K562 (cell line): Measurements from ENCODE around the gene BID. TPM values are rescaled to one million over a fixed set of nuclear protein-coding genes. Genes with fewer than 3 reads are reported as not detected.

ENCODE experiments used
- COPS2 ChIP-seq: fragments of 450-650 bp; conservative IDR thresholded peaks from 2 replicates; pipeline ENCODE4 v1.6.1; 2016; ENCODE audit warnings: mild to moderate bottlenecking, moderate library complexity
- ERF ChIP-seq: fragments of 450-650 bp; formaldehyde crosslinking; IDR thresholded peaks from 2 replicates; pipeline ENCODE4 v1.4.0; 2020; ENCODE audit warnings: mild to moderate bottlenecking, mixed read lengths
- FOXJ2 ChIP-seq: fragments of 200-800 bp; sonication (Bioruptor generic); IDR thresholded peaks from 2 replicates; pipeline ENCODE4 v1.6.1; 2016; ENCODE audit warnings: missing genetic modification characterization, missing compliant biosample characterization
- GATAD2B ChIP-seq: fragments of 450-650 bp; IDR thresholded peaks from 2 replicates; pipeline ENCODE4 v1.6.1; 2017; ENCODE audit warnings: mild to moderate bottlenecking, borderline replicate concordance
- MAFG ChIP-seq: fragments of 450-650 bp; conservative IDR thresholded peaks from 2 replicates; pipeline ENCODE4 v1.6.1; 2016; ENCODE audit warnings: missing genetic modification characterization, missing compliant biosample characterization
- MCM2 ChIP-seq: fragments of 450-650 bp; IDR thresholded peaks from 2 replicates; pipeline ENCODE4 v1.6.1; 2017; ENCODE audit warnings: low read depth, mild to moderate bottlenecking
- MTA1 ChIP-seq: fragments of 450-650 bp; IDR thresholded peaks from 2 replicates; pipeline ENCODE4 v1.6.1; 2017; ENCODE audit warnings: borderline replicate concordance
- RFX5 ChIP-seq: IDR thresholded peaks from 2 replicates; pipeline ENCODE4 v1.6.1; 2011; ENCODE audit warnings: low read depth, mild to moderate bottlenecking, improper control_type of control experiment, low read length
- ZC3H8 ChIP-seq: fragments of 450-650 bp; IDR thresholded peaks from 2 replicates; pipeline ENCODE4 v1.6.1; 2017
- polyA plus RNA-seq, 8 experiments: library from polyadenylated mRNA; depleted of rRNA in 4 of 8; stranded (reverse) in 5 of 8; unstranded in 3 of 8; fragments of >200 nt; fragmentation: Nextera tagmentation in 2 of 8; fragmentation: Illumina TruSeq in 1 of 8; extraction: Ambion mirVana in 2 of 8; extraction: Trizol in 1 of 8; gene quantifications; 2 replicates each; pipeline versions ENCODE4 v1.2.1 to v1.2.3, GENCODE V29; 2011 to 2014; ENCODE audit warnings: inconsistent platforms in 1 of 8, missing spikeins in 1 of 8
- total RNA-seq, 7 experiments: library from RNA; depleted of rRNA in 6 of 7; stranded (reverse); fragments of >200 nt in 6 of 7; fragmentation: Illumina TruSeq in 2 of 7; extraction: Trizol in 2 of 7; gene quantifications; 2 replicates each; pipeline versions ENCODE4 v1.2.1 to v1.2.3, GENCODE V29; 2011 to 2021; ENCODE audit warnings: low replicate concordance in 1 of 7
- TF ChIP-seq, protein P1 (sequence below): fragments of 250-450 bp; sonication (Bioruptor Pico); IDR thresholded peaks from 2 replicates; pipeline ENCODE4 v1.9.0; 2021; ENCODE audit warnings: mild to moderate bottlenecking, inconsistent platforms
- TF ChIP-seq, protein P2 (sequence below): sonication (generic); formaldehyde crosslinking; IDR thresholded peaks from 2 replicates; pipeline ENCODE4 v1.8.0; 2022; ENCODE audit warnings: missing genetic modification reagents, mild to moderate bottlenecking, borderline replicate concordance
- TF ChIP-seq, protein P3 (sequence below): fragments of 250-450 bp; sonication (Bioruptor Pico); IDR thresholded peaks from 2 replicates; pipeline ENCODE4 v1.4.0; 2020
- TF ChIP-seq, protein P4 (sequence below): fragments of 450-650 bp; IDR thresholded peaks from 2 replicates; pipeline ENCODE4 v1.6.1; 2016; ENCODE audit warnings: borderline replicate concordance
- TF ChIP-seq, protein P5 (sequence below): fragments of 250-450 bp; sonication (Bioruptor Pico); IDR thresholded peaks from 2 replicates; pipeline ENCODE4 v1.8.0; 2022; ENCODE audit warnings: inconsistent platforms

The BID gene
- total and polyA plus RNA-seq, 9 of the 15 experiments (the other 6 are each of a cell fraction or from before 2014, with no cell fraction given) = 5.2 to 209 (median 63.7) TPM

DNA sequence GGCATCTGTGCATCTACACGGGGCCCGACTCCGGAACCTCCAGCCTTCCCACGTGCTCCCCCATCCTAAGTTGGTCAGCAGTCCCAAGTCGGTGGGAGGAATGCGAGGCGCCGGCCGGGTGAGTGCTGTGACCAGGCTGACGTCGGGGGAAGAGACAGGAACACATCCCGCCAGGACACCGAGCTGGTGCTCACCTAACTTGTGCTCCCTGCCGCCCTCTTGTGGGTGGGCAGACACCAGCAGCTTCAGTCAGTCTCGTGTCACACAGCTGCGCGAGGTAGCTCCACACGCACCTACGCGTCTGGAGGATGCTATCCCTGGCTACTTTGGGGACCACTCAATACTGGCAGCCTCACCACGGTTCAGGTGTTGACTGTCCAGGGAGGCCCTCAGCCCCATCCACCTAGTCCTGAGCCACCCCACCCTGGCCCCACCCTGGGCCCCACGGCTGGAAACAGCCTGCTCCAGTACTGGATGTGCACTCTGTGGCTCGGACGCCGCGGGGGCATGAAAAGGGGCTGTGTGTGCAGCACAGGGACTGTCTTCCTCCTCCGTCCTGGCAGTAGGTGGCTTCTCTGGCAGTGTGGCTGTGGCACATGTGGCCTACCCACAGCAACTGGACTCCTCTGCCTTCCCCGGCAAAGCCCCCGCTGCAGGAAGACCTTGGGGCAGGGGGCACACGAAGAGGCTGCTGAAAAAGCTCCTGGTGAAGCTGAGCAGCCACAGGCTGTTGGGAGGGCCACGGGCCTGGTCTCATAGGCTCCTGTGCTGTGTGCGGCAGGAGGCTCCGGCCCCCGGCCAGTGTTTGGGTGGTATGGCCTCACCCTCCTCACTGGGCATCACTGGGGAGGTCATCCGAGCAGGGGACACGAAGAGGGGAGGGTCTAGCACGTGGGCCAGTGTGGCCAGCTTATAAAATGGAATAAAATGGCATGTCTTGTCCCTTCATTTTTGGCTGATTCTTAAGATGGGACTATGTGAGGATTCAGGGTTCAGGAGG, 11.2 kb upstream of the BID start (continued):
- TF ChIP-seq, protein P1, sequence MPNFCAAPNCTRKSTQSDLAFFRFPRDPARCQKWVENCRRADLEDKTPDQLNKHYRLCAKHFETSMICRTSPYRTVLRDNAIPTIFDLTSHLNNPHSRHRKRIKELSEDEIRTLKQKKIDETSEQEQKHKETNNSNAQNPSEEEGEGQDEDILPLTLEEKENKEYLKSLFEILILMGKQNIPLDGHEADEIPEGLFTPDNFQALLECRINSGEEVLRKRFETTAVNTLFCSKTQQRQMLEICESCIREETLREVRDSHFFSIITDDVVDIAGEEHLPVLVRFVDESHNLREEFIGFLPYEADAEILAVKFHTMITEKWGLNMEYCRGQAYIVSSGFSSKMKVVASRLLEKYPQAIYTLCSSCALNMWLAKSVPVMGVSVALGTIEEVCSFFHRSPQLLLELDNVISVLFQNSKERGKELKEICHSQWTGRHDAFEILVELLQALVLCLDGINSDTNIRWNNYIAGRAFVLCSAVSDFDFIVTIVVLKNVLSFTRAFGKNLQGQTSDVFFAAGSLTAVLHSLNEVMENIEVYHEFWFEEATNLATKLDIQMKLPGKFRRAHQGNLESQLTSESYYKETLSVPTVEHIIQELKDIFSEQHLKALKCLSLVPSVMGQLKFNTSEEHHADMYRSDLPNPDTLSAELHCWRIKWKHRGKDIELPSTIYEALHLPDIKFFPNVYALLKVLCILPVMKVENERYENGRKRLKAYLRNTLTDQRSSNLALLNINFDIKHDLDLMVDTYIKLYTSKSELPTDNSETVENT (CRISPR knock-in tag) = no peak
- TF ChIP-seq ZC3H8 (no peak), GATAD2B (no peak), COPS2 (no peak), ERF (CRISPR knock-in tag) (no peak), FOXJ2 (tag) (no peak), RFX5 (no peak), MCM2 (no peak), MAFG (tag) (no peak), MTA1 (no peak)
- TF ChIP-seq, protein P2, sequence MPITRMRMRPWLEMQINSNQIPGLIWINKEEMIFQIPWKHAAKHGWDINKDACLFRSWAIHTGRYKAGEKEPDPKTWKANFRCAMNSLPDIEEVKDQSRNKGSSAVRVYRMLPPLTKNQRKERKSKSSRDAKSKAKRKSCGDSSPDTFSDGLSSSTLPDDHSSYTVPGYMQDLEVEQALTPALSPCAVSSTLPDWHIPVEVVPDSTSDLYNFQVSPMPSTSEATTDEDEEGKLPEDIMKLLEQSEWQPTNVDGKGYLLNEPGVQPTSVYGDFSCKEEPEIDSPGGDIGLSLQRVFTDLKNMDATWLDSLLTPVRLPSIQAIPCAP (CRISPR knock-in tag) = no peak
- TF ChIP-seq, protein P3, sequence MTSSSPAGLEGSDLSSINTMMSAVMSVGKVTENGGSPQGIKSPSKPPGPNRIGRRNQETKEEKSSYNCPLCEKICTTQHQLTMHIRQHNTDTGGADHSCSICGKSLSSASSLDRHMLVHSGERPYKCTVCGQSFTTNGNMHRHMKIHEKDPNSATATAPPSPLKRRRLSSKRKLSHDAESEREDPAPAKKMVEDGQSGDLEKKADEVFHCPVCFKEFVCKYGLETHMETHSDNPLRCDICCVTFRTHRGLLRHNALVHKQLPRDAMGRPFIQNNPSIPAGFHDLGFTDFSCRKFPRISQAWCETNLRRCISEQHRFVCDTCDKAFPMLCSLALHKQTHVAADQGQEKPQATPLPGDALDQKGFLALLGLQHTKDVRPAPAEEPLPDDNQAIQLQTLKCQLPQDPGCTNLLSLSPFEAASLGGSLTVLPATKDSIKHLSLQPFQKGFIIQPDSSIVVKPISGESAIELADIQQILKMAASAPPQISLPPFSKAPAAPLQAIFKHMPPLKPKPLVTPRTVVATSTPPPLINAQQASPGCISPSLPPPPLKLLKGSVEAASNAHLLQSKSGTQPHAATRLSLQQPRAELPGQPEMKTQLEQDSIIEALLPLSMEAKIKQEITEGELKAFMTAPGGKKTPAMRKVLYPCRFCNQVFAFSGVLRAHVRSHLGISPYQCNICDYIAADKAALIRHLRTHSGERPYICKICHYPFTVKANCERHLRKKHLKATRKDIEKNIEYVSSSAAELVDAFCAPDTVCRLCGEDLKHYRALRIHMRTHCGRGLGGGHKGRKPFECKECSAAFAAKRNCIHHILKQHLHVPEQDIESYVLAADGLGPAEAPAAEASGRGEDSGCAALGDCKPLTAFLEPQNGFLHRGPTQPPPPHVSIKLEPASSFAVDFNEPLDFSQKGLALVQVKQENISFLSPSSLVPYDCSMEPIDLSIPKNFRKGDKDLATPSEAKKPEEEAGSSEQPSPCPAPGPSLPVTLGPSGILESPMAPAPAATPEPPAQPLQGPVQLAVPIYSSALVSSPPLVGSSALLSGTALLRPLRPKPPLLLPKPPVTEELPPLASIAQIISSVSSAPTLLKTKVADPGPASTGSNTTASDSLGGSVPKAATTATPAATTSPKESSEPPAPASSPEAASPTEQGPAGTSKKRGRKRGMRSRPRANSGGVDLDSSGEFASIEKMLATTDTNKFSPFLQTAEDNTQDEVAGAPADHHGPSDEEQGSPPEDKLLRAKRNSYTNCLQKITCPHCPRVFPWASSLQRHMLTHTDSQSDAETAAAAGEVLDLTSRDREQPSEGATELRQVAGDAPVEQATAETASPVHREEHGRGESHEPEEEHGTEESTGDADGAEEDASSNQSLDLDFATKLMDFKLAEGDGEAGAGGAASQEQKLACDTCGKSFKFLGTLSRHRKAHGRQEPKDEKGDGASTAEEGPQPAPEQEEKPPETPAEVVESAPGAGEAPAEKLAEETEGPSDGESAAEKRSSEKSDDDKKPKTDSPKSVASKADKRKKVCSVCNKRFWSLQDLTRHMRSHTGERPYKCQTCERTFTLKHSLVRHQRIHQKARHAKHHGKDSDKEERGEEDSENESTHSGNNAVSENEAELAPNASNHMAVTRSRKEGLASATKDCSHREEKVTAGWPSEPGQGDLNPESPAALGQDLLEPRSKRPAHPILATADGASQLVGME (CRISPR knock-in tag) = no peak
- TF ChIP-seq, protein P4, sequence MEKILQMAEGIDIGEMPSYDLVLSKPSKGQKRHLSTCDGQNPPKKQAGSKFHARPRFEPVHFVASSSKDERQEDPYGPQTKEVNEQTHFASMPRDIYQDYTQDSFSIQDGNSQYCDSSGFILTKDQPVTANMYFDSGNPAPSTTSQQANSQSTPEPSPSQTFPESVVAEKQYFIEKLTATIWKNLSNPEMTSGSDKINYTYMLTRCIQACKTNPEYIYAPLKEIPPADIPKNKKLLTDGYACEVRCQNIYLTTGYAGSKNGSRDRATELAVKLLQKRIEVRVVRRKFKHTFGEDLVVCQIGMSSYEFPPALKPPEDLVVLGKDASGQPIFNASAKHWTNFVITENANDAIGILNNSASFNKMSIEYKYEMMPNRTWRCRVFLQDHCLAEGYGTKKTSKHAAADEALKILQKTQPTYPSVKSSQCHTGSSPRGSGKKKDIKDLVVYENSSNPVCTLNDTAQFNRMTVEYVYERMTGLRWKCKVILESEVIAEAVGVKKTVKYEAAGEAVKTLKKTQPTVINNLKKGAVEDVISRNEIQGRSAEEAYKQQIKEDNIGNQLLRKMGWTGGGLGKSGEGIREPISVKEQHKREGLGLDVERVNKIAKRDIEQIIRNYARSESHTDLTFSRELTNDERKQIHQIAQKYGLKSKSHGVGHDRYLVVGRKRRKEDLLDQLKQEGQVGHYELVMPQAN = no peak
- TF ChIP-seq, protein P5, sequence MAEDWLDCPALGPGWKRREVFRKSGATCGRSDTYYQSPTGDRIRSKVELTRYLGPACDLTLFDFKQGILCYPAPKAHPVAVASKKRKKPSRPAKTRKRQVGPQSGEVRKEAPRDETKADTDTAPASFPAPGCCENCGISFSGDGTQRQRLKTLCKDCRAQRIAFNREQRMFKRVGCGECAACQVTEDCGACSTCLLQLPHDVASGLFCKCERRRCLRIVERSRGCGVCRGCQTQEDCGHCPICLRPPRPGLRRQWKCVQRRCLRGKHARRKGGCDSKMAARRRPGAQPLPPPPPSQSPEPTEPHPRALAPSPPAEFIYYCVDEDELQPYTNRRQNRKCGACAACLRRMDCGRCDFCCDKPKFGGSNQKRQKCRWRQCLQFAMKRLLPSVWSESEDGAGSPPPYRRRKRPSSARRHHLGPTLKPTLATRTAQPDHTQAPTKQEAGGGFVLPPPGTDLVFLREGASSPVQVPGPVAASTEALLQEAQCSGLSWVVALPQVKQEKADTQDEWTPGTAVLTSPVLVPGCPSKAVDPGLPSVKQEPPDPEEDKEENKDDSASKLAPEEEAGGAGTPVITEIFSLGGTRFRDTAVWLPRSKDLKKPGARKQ (CRISPR knock-in tag) = no peak
